Caco-2 (cell line): ENCODE results near the gene NCOR2. TPM values are rescaled to one million over a fixed set of nuclear protein-coding genes. Genes with fewer than 3 reads are reported as not detected.

ENCODE experiments used
- BruUV-seq: library from RNA; stranded (reverse); fragments of 400-500 nt; replicated peaks from 2 replicates; lab custom pipeline; 2021; lab: Mats Ljungman, UMichigan
- CTCF ChIA-PET: fragments of 300-600 bp; sonication (Branson Sonifier 250); formaldehyde crosslinking; loops from one replicate; lab custom pipeline; 2022; ENCODE audit warnings: antibody characterized with exemption; lab: Charles Lee
- POLR2A ChIA-PET: fragments of 300-600 bp; sonication (Branson Sonifier 250); formaldehyde crosslinking; loops from one replicate; lab custom pipeline; 2022; ENCODE audit warnings: antibody characterized with exemption; lab: Charles Lee
- DNase-seq, 2 experiments: peaks; one replicate each; pipeline versions ENCODE4 v3.0.0 to v3.0.0-alpha.2; 2020 to 2022
- H3K27me3 ChIP-seq: replicated peaks from 2 replicates; pipeline ENCODE4 v1.6.0; 2011; ENCODE audit warnings: low read length; ENCODE audit not compliant: control insufficient read depth, insufficient read depth
- H3K36me3 ChIP-seq: 2 replicates; pipeline ENCODE4 v1.5.1; 2011; ENCODE audit warnings: low read length; ENCODE audit not compliant: control insufficient read depth, insufficient read depth
- H3K4me1 ChIP-seq: fragments of 250-450 bp; sonication (Bioruptor Pico); 2 replicates; pipeline ENCODE4 v1.5.1; 2020; ENCODE audit warnings: mild to moderate bottlenecking
- H3K4me3 ChIP-seq: 2 replicates; pipeline ENCODE4 v1.5.1; 2011; ENCODE audit warnings: low read depth, mild to moderate bottlenecking, control low read depth, low read length
- H3K9me3 ChIP-seq: fragments of 250-450 bp; sonication (Bioruptor Pico); 2 replicates; pipeline ENCODE4 v1.5.1; 2020; ENCODE audit warnings: mild to moderate bottlenecking, moderate library complexity
- H3K27ac Mint-ChIP-seq: one replicate; pipeline ENCODE4 v1.8.0; 2022; ENCODE audit warnings: mixed read lengths; ENCODE audit not compliant: unreplicated experiment
- H3K27me3 Mint-ChIP-seq: one replicate; pipeline ENCODE4 v1.8.0; 2022; ENCODE audit warnings: mixed read lengths; ENCODE audit not compliant: insufficient read depth, unreplicated experiment
- H3K36me3 Mint-ChIP-seq: one replicate; pipeline ENCODE4 v1.8.0; 2022; ENCODE audit warnings: mild to moderate bottlenecking, mixed read lengths; ENCODE audit not compliant: insufficient read depth, unreplicated experiment
- H3K4me1 Mint-ChIP-seq: one replicate; pipeline ENCODE4 v1.8.0; 2022; ENCODE audit warnings: low read depth, mixed read lengths; ENCODE audit not compliant: unreplicated experiment
- H3K4me3 Mint-ChIP-seq: one replicate; pipeline ENCODE4 v1.8.0; 2022; ENCODE audit warnings: mild to moderate bottlenecking, moderate library complexity, mixed read lengths; ENCODE audit not compliant: unreplicated experiment
- H3K9me3 Mint-ChIP-seq: one replicate; pipeline ENCODE4 v1.8.0; 2022; ENCODE audit warnings: mixed read lengths; ENCODE audit not compliant: unreplicated experiment
- intact Hi-C: fragments of 100-400 bp; cut with micrococcal nuclease; formaldehyde crosslinking; loops from one replicate; pipeline ENCODE4 v1.10.0; 2022; ENCODE audit not compliant: unreplicated experiment
- total RNA-seq: library from RNA; stranded (reverse); gene quantifications from 2 replicates; pipeline ENCODE4 v1.2.3, GENCODE V29; 2022
- TF ChIP-seq, protein P1 (sequence below), 2 experiments: fragments of 200-600 bp in 1 of 2; IDR thresholded peaks; 1 replicate in 1 of 2; 2 replicates in 1 of 2; pipeline versions ENCODE4 v1.5.1 to v1.8.0; 2011 to 2022; ENCODE audit warnings: antibody characterized with exemption in 1 of 2, control low read depth in 1 of 2, inconsistent platforms in 1 of 2, low read depth in 1 of 2, low read length in 1 of 2, mild to moderate bottlenecking in 1 of 2, moderate library complexity in 1 of 2; ENCODE audit not compliant: insufficient read depth in 1 of 2, severe bottlenecking in 1 of 2, unreplicated experiment in 1 of 2

NCOR2 gene
- total RNA-seq, 1 experiment from 2014 or later, result 250 TPM

DNA sequence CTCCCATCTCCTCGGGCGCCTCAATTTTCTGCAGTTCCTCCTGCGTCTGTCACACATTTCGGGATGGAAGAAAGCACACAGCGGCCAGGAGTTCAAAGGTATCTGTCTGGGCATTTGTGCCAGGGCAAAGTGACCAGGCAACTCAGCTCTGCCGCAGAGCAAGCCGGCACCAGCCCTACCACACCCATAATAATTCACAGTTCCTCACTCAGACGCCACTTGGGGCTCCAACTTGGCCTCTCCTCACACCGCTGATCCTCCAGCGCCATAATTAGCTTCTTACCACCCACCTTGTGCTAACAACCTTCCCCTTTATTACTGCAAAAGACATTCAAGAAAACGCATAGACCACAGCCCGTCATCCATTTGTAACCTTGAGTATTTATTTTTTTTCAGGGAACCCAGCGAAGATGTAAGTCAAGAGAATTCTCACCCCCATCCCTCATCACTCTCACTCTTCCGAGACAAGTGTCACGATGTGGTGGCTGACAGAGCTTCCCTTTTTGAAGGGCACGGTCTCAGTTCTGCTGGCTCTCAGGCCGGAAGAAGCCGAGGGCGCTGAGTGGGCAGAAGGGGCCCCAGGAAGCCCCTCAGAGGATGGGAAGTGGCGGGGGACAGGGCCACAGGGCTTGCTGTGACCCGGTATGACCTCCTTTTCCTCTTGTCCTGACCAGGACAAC, 25.2 kb upstream of the NCOR2 start:
- POLR2A ChIA-PET, result no interaction called here
- Mint-ChIP-seq H3K4me1 (peaks cover 3% of the 10 kb centered on the region), H3K27ac (no peak overlapping the region), H3K36me3 (peaks cover 7% of the 10 kb centered on the region), H3K27me3 (no peaks in the 10 kb centered on the region), H3K4me3 (no peak overlapping the region), H3K9me3 (peaks cover 20% of the 10 kb centered on the region)
- BruUV-seq, result no TSS peak
- DNase-seq, result no peak
- Histone ChIP-seq H3K4me3 (no peak overlapping the region), H3K9me3 (peaks cover 4% of the 10 kb centered on the region; the same call in 1 of the 2 replicates), H3K27me3 (no peaks in the 10 kb centered on the region), H3K4me1 (peaks cover 11% of the 10 kb centered on the region), H3K36me3 (no peaks in the 10 kb centered on the region)
- CTCF ChIA-PET, result no interaction called here
- intact Hi-C loops, result no loop called here
- TF ChIP-seq, protein P1, sequence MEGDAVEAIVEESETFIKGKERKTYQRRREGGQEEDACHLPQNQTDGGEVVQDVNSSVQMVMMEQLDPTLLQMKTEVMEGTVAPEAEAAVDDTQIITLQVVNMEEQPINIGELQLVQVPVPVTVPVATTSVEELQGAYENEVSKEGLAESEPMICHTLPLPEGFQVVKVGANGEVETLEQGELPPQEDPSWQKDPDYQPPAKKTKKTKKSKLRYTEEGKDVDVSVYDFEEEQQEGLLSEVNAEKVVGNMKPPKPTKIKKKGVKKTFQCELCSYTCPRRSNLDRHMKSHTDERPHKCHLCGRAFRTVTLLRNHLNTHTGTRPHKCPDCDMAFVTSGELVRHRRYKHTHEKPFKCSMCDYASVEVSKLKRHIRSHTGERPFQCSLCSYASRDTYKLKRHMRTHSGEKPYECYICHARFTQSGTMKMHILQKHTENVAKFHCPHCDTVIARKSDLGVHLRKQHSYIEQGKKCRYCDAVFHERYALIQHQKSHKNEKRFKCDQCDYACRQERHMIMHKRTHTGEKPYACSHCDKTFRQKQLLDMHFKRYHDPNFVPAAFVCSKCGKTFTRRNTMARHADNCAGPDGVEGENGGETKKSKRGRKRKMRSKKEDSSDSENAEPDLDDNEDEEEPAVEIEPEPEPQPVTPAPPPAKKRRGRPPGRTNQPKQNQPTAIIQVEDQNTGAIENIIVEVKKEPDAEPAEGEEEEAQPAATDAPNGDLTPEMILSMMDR (IDR thresholded peaks at IDR 0.05; ENCODE audit: insufficient read depth in 1 of 2, low read depth in 1 of 2, low read length in 1 of 2, severe bottlenecking in 1 of 2, unreplicated experiment in 1 of 2), result no peak

- H3K9me3 Mint-ChIP-seq, result peaks cover 20% of the 10 kb centered on the region
- POLR2A ChIA-PET, result no interaction called here
- no TSS peak for BruUV-seq
- TF ChIP-seq, protein P1 (IDR thresholded peaks at IDR 0.05; ENCODE audit: insufficient read depth in 1 of 2, low read depth in 1 of 2, low read length in 1 of 2, severe bottlenecking in 1 of 2, unreplicated experiment in 1 of 2), result no peak
- H3K4me3 ChIP-seq, result no peak overlapping the region
- no peak overlapping the region for H3K4me3 Mint-ChIP-seq
- H3K27me3 ChIP-seq, result no peaks in the 10 kb centered on the region
- no peaks in the 10 kb centered on the region for H3K27me3 Mint-ChIP-seq
- peaks cover 7% of the 10 kb centered on the region for H3K36me3 Mint-ChIP-seq
- no peaks in the 10 kb centered on the region for H3K36me3 ChIP-seq
- peaks cover 4% of the 10 kb centered on the region; the same call in 1 of the 2 replicates for H3K9me3 ChIP-seq
- intact Hi-C loops, result no loop called here
- no peak overlapping the region for H3K27ac Mint-ChIP-seq
- CTCF ChIA-PET, result no interaction called here
- peaks cover 6% of the 10 kb centered on the region for H3K4me1 Mint-ChIP-seq
- H3K4me1 ChIP-seq, result peaks cover 7% of the 10 kb centered on the region
- DNase-seq, result no peak
Measured at GRCh38 chr12:124592050-124592449, 24.6 kb upstream of the NCOR2 start.

GRCh38 chr12:124590447-124590846, 23.0 kb upstream of the NCOR2 start:
- CTCF ChIA-PET, result no interaction called here
- peaks cover 6% of the 10 kb centered on the region for H3K4me1 Mint-ChIP-seq
- BruUV-seq, result no TSS peak

More at GRCh38 chr12:124590447-124590846, 23.0 kb upstream of the NCOR2 start:
- intact Hi-C loops, result no loop called here
- Mint-ChIP-seq H3K36me3 (peaks cover 7% of the 10 kb centered on the region), H3K9me3 (peaks cover 20% of the 10 kb centered on the region), H3K4me3 (no peak overlapping the region), H3K27me3 (no peaks in the 10 kb centered on the region), H3K27ac (no peak overlapping the region)
- Histone ChIP-seq H3K9me3 (peaks cover 4% of the 10 kb centered on the region; the same call in 1 of the 2 replicates), H3K4me3 (no peak overlapping the region), H3K27me3 (no peaks in the 10 kb centered on the region), H3K36me3 (no peaks in the 10 kb centered on the region), H3K4me1 (peaks cover 8% of the 10 kb centered on the region; the same call in 1 of the 2 replicates)
- POLR2A ChIA-PET, result no interaction called here
- DNase-seq, result no peak
- TF ChIP-seq, protein P1 (IDR thresholded peaks at IDR 0.05; ENCODE audit: insufficient read depth in 1 of 2, low read depth in 1 of 2, low read length in 1 of 2, severe bottlenecking in 1 of 2, unreplicated experiment in 1 of 2), result no peak
